Colonic mucosa (tissue), 4 donors: ENCODE data around the gene PARD3B. TPM values are rescaled to one million over a fixed set of nuclear protein-coding genes. Genes with fewer than 3 reads are reported as not detected.

Source experiments
- DNase-seq: peaks from one replicate; pipeline ENCODE4 v3.0.0-alpha.2; 2020
- H3K27ac ChIP-seq: fragments of 200-600 bp; one replicate; pipeline ENCODE4 v1.8.0; 2021
- H3K27me3 ChIP-seq: fragments of 200-600 bp; one replicate; pipeline ENCODE4 v1.8.0; 2021
- H3K36me3 ChIP-seq: fragments of 200-600 bp; one replicate; pipeline ENCODE4 v1.8.0; 2021
- H3K4me1 ChIP-seq: fragments of 200-600 bp; one replicate; pipeline ENCODE4 v1.8.0; 2021; ENCODE audit warnings: mild to moderate bottlenecking
- H3K4me3 ChIP-seq: fragments of 200-600 bp; one replicate; pipeline ENCODE4 v1.8.0; 2021
- H3K9ac ChIP-seq, 2 donors: one replicate each; pipeline ENCODE4 v1.7.0; 2013; ENCODE audit warnings: control low read depth in 2 of 2, low read depth in 2 of 2, low read length in 2 of 2
- H3K9me3 ChIP-seq: fragments of 200-600 bp; one replicate; pipeline ENCODE4 v1.8.0; 2021
- CTCF ChIP-seq: fragments of 200-600 bp; IDR thresholded peaks from one replicate; pipeline ENCODE4 v1.8.0; 2022; ENCODE audit warnings: antibody characterized with exemption, mild to moderate bottlenecking
- intact Hi-C: fragments of 100-400 bp; cut with DNase I; formaldehyde crosslinking; loops from one replicate; pipeline ENCODE4 v1.14.1; 2022
- total RNA-seq, 2 donors: library from RNA; stranded (reverse); fragmentation: NEBNext Ultra II Directional in 1 of 2; extraction: Animal tissue kit (Norgen Biotek cat#: 25700) in 1 of 2; gene quantifications; one replicate each; pipeline ENCODE4 v1.2.1, GENCODE V29; 2021
- donor health status: healthy.
- donor health status: DM: no; HTN: no; CAD: no.
- donor health status: DM: no; HTN: no; CAD: no.

The PARD3B gene
- total RNA-seq, 2 donors from 2014 or later, result 20.0 to 24.2 TPM

GRCh38 chr2:205403244-205403825 lies 858.1 kb downstream of the PARD3B start:
- TF ChIP-seq CTCF, result no peak
- Histone ChIP-seq H3K9ac (no peak overlapping the region), H3K27ac (no peak overlapping the region), H3K36me3 (no peaks in the 10 kb centered on the region), H3K9me3 (no peaks in the 10 kb centered on the region), H3K4me1 (no peaks in the 10 kb centered on the region), H3K4me3 (no peak overlapping the region), H3K27me3 (no peaks in the 10 kb centered on the region)
- DNase-seq, result no peak
- intact Hi-C loops, result no loop called here

GRCh38 chr2:205405194-205405593 lies 859.9 kb downstream of the PARD3B start:
- H3K4me3 ChIP-seq, result no peak overlapping the region
- H3K27ac ChIP-seq, result no peak overlapping the region
- intact Hi-C loops, result no loop called here
- no peaks in the 10 kb centered on the region for H3K9me3 ChIP-seq
- H3K27me3 ChIP-seq, result no peaks in the 10 kb centered on the region
- H3K36me3 ChIP-seq, result no peaks in the 10 kb centered on the region
- no peak for TF ChIP-seq CTCF
- DNase-seq, result no peak
- H3K4me1 ChIP-seq, result no peaks in the 10 kb centered on the region
- no peak overlapping the region for H3K9ac ChIP-seq

DNA sequence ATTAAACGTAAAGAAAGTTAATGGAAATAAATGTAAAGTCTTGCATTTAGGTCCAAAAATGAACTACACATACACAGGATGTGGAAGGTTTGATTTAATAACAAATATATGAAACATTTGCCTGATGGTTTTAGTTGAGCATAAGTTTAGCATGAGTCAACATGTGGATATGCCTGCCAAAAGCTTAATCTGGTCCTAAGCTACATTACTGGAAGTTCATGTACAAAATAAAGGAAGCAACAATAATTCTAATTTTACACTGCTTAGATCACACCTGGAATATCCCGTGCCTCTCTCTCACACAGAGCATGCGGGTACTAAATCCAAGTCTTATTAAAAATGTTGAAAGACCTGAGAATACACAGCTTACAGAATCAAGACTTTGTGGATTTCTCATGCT lies 860.5 kb downstream of the PARD3B start:
- H3K9ac ChIP-seq, result no peak overlapping the region
- H3K9me3 ChIP-seq, result no peaks in the 10 kb centered on the region
- H3K27ac ChIP-seq, result no peak overlapping the region
- H3K4me3 ChIP-seq, result no peak overlapping the region
- H3K4me1 ChIP-seq, result no peaks in the 10 kb centered on the region
- no peaks in the 10 kb centered on the region for H3K27me3 ChIP-seq
- TF ChIP-seq CTCF, result no peak
- intact Hi-C loops, result no loop called here
- DNase-seq, result no peak
- H3K36me3 ChIP-seq, result no peaks in the 10 kb centered on the region

DNA sequence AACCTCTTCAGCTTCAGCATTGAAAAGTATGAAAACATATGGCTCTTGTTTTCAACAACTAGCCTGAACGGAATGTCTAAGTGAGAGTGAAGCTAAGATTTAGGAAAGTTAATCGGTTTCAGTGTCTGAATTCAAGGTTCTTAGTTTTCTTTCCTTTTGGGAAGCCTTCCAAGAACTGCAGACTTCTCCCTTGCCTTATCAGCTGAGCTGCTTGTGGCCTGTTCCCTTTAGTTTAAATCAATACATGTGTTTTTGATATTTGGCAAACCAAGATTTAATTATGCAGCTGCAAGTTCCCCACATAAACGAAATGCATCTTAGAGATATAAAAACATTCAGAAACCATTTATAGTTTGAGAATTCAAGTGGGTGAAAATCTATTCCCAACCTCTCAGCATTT lies 862.7 kb downstream of the PARD3B start:
- Histone ChIP-seq H3K4me3 (no peak overlapping the region), H3K9ac (no peak overlapping the region), H3K27me3 (no peaks in the 10 kb centered on the region), H3K36me3 (no peaks in the 10 kb centered on the region), H3K4me1 (no peaks in the 10 kb centered on the region), H3K27ac (no peak overlapping the region), H3K9me3 (no peaks in the 10 kb centered on the region)
- no peak for TF ChIP-seq CTCF
- no peak for DNase-seq
- intact Hi-C loops, result no loop called here

- H3K4me1 ChIP-seq, result no peaks in the 10 kb centered on the region
- H3K9ac ChIP-seq, result no peak overlapping the region
- no peak for TF ChIP-seq CTCF
- H3K4me3 ChIP-seq, result no peak overlapping the region
- H3K27me3 ChIP-seq, result no peaks in the 10 kb centered on the region
- intact Hi-C loops, result no loop called here
- H3K27ac ChIP-seq, result no peak overlapping the region
- DNase-seq, result no peak
- H3K9me3 ChIP-seq, result no peaks in the 10 kb centered on the region
- no peaks in the 10 kb centered on the region for H3K36me3 ChIP-seq
These were observed 863.4 kb downstream of the PARD3B start for GRCh38 chr2:205408696-205409095.
